ENCODE results near the gene SIX6. TPM values are rescaled to one million over a fixed set of nuclear protein-coding genes. Genes with fewer than 3 reads are reported as not detected.

The SIX6 gene
- not detected for polyA plus RNA-seq (2012; ENCODE audit: insufficient read length, low read depth)

- TF ChIP-seq TAF1 (IDR thresholded peaks at IDR 0.05; ENCODE audit: borderline replicate concordance, insufficient read depth, low read length), result no peak
- peak in 1 of 2 experiments; percentile 80; a peak in 1 of 4 replicates for TF ChIP-seq REST (IDR thresholded peaks at IDR 0.05; ENCODE audit: insufficient read depth in 1 of 2, low read depth in 2 of 2, low read length in 2 of 2)
Observed at GRCh38 chr14:60508707-60509437, at the start of gene SIX6. TSS of gene SIX6 (plus strand) at chr14:60509146. CDS start at chr14:60509399, 253 bp downstream.

- TF ChIP-seq REST (IDR thresholded peaks at IDR 0.05; ENCODE audit: insufficient read depth in 1 of 2, low read depth in 2 of 2, low read length in 2 of 2) (no peak), FOXP2 (optimal IDR thresholded peaks at IDR 0.05; ENCODE audit: borderline replicate concordance, extremely low read depth, extremely low read length, insufficient read depth) (no peak), POLR2AphosphoS5 (IDR thresholded peaks at IDR 0.05; ENCODE audit: low read depth, low read length) (no peak)
Observed at GRCh38 chr14:60482743-60483142, 26.2 kb upstream of the SIX6 start.

GRCh38 chr14:60485057-60485597, 23.8 kb upstream of the SIX6 start:
- TF ChIP-seq SIN3A (IDR thresholded peaks at IDR 0.05; ENCODE audit: borderline replicate concordance, insufficient read depth, low read length) (no peak), POLR2AphosphoS5 (IDR thresholded peaks at IDR 0.05; ENCODE audit: low read depth, low read length) (no peak), FOXP2 (optimal IDR thresholded peaks at IDR 0.05; ENCODE audit: borderline replicate concordance, extremely low read depth, extremely low read length, insufficient read depth) (no peak), REST (IDR thresholded peaks at IDR 0.05; ENCODE audit: insufficient read depth in 1 of 2, low read depth in 2 of 2, low read length in 2 of 2) (no peak), TAF1 (IDR thresholded peaks at IDR 0.05; ENCODE audit: borderline replicate concordance, insufficient read depth, low read length) (no peak)

GRCh38 chr14:60485598-60486251, 23.2 kb upstream of the SIX6 start, which contains the start of gene C14orf39:
TSS of gene C14orf39 (minus strand) at chr14:60486063. CDS start at chr14:60485078, 985 bp downstream.
- TF ChIP-seq FOXP2 (optimal IDR thresholded peaks at IDR 0.05; ENCODE audit: borderline replicate concordance, extremely low read depth, extremely low read length, insufficient read depth) (no peak), REST (IDR thresholded peaks at IDR 0.05; ENCODE audit: insufficient read depth in 1 of 2, low read depth in 2 of 2, low read length in 2 of 2) (no peak), TAF1 (IDR thresholded peaks at IDR 0.05; ENCODE audit: borderline replicate concordance, insufficient read depth, low read length) (no peak), SIN3A (IDR thresholded peaks at IDR 0.05; ENCODE audit: borderline replicate concordance, insufficient read depth, low read length) (no peak), POLR2AphosphoS5 (IDR thresholded peaks at IDR 0.05; ENCODE audit: low read depth, low read length) (no peak)
